NCI-H2196 treated with DMSO at 0.1 percent for 48 hours (cell line): ENCODE data around the gene SLC7A9.
"Not testable (repeated sequence)": the region's sequence is repeated elsewhere in the genome, so short reads cannot be mapped to it uniquely, and the experiment has no call there.

Source experiments
- DNase-seq: peaks from one replicate; lab custom pipeline; 2025; ENCODE audit not compliant: unreplicated experiment; lab: John Stamatoyannopoulos, UW

SLC7A9 gene

DNA sequence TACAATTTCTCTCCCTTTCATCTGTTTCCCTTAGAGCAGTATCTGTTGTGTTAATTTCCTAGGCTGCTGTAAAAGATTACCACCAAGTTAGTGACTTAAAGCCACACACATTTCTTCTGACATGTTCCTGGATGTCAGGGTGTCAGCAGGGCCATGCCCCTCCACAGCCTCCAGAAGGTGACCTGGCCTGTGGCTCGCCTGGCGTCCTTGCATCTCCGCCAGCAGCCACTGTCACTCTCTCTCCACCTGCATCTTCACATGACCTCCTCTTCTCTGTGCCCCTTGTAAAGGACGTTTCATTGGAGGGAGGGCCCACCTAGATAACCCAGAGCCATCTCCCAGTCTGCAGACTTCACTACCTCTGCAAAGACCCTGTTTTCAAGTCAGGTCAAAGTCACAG is 61.3 kb downstream of the SLC7A9 start:
- no peak for DNase-seq

DNA sequence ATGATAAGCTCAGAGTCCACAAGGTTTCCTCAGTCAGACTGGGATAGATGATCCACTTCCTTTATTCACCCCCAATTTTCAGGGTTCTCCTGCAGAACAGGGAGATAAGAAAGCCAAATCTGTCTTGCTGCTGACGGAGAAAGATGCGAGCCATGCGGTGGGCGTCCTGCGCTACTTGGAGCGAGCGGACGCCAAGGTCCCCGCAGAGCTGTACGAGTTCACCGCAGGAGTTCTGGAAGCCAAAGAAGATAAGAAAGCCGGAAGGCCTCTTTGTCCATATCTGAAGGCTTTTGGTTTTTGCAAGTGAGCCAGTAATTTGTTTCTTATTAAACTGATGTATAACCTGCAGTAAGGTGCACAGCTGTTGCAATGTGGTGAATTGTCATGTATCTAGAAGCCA is 66.7 kb downstream of the SLC7A9 start:
- no peak for DNase-seq

DNA sequence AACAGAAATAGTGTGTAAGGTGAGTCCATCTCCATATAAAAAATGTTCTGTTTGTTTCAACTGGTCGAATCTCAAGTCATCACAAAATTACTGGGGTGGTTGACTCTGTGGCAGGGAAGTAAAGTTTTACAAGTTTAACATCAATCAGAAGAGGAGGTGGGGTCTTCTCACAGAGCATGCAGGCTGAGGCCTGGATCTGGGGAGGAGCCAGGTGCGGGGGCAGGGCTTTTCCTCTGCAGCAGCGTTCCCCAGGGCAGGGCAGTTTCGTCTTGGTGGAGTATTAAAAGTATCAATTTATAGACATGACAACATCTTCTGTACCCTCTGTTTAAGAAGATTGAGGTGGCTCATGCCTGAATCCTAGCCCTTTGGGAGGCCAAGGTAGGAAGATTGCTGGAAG is 68.8 kb downstream of the SLC7A9 start:
- no peak for DNase-seq

DNA sequence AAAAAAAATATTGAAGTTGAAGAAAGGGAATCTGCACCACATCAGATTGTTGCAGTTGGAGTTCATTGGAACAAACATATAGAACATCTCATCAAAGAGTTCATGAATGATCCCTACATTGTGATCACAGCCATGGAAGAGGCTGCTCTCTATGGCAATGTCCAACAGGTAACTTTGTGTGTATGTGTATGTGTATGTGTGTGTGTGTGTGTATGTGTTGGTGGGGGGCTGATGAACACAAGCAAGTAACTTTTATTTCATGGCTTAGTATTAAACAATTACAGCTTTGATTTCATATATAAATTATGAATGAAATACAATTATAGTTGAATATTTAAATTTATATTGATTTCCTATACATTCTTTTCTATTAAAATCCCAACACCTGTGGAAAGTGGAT is 69.4 kb downstream of the SLC7A9 start:
- no peak for DNase-seq

DNA sequence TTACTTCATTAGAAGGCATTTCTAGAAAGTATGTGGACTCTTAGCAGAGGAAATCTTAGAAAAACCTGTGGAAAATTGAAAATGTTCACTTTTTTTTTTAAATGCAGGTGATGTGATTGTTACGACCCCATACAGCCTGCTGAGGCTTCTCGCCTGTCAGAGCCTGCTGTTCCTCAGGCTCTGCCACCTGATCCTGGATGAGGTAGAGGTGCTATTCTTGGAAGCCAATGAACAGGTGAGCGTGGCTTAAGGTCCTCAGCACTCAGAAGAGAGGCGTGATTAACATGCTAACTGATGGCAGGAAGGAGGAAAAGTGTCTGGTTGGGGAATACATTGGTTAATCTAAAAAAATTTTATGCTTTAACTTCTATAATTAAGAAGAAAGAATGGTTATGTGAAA is 71.4 kb downstream of the SLC7A9 start:
- DNase-seq = no peak

DNA sequence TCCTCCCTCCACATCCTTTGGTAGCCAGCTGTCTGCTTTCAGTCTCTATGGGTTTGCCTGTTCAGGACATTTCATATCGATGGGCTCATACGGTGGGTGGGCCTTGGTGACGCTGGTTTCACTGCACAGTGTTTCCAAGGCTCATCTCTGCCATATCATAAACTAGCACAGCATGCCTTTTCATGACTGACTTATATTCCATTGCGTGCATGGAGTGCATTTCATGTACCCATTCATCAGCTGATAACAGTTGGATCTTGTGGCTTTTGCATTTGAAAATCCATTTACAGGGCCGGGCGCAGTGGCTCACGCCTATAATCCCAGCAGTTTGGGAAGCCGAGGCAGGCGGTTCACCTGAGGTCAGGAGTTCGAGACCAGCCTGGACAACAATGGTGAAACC is 80.1 kb downstream of the SLC7A9 start:
- no peak for DNase-seq

DNA sequence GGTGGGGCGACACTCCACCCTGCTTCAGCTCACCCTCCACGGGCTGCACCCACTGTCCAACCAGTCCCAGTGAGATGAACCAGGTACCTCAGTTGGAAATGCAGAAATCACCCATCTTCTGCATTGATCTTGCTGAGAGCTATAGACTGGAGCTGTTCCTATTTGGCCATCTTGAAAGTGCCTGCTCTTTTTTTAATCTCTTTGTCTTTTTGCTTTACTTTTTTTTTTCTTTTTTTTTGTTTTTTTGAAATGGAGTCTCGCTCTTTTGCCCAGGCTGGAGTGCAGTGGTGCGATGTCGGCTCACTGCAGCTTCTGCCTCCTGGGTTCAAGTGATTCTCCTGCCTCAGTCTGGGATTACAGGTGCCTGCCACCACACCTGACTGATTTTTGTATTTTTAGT is 81.7 kb downstream of the SLC7A9 start:
- DNase-seq = not testable (repeated sequence)

DNA sequence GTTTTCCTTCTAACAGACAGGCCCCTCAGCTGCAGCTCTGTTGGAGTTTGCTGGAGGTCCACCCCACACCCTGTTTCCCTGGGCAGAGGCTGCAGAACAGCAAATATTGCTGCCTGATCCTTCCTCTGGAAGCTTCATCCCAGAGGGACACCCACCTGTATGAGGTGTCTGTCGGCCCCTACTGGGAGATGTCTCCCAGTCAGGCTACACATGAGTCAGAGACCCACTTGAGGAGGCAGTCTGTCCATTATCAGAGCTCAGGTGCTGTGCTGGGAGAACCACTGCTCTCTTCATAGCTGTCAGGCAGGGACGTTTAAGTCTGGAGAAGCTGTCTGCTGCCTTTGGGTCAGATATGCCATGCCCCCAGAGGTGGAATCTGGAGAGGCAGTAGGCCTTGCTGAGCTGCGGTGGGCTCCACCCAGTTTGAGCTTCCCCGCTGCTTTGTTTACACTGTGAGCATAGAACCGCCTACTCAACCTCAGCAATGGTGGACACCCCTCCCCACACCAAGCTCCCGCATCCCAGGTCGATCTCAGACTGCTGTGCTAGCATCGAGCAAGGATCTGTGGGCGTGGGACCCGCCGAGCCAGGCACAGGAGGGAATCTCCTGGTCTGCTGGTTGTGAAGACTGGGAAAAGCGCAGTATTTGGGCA is 82.3 kb downstream of the SLC7A9 start:
- not testable (repeated sequence) for DNase-seq

DNA sequence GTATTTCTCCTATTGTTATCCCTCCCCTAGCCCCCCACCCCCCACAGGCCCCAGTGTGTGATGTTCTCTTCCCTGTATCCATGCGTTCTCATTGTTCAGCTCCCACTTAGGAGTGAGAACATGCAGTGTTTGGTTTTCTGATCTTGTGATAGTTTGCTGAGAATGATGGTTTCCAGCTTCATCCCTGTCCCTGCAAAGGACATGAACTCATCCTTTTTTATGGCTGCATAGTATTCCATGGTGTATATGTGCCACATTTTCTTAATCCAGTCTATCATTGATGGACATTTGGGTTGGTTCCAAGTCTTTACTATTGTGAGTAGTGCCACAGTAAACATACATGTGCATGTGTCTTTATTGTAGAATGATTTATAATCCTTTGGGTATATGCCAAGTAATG is 87.5 kb downstream of the SLC7A9 start:
- DNase-seq = not testable (repeated sequence)

DNA sequence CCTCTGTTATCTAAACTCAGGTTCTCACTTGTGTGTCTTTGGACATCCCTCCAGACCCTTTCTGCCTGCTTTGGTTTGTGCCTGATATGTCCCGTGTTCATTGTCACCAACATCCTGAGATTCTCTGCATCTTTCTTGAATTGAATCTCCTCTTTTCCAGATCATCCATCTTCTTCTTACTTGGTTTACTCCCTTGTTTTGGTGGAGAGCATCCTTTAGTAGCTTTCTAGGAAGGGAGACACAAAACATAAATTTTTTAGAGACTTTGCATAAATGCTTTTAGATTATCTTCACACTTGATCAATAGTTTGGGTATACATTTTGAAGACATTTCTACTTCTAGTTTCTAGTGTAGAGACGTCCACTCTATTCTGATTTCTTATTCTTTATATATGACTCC is 88.3 kb downstream of the SLC7A9 start:
- DNase-seq = no peak
